DMS79 (cell line): ENCODE results near the gene REM2.

Experiments
- DNase-seq: peaks from one replicate; lab custom pipeline; 2025; lab: John Stamatoyannopoulos, UW

REM2 gene

DNA sequence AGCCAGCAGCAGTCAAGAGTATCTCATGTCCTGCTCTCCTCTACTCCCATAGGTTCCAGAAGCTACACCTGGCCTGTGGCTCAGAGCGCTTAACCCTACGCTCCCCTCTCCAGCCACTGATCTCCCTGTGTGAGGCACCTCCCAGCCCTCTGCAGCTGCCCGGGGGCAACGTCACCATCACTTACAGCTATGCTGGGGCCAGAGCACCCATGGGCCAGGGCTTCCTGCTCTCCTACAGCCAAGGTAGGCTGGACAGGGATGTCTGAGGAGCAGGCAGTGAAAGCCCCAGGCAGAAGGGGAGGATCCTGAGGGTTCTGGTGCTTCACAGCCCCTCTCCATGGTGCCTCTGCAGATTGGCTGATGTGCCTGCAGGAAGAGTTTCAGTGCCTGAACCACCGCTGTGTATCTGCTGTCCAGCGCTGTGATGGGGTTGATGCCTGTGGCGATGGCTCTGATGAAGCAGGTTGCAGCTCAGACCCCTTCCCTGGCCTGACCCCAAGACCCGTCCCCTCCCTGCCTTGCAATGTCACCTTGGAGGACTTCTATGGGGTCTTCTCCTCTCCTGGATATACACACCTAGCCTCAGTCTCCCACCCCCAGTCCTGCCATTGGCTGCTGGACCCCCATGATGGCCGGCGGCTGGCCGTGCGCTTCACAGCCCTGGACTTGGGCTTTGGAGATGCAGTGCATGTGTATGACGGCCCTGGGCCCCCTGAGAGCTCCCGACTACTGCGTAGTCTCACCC lies 7.8 kb upstream of the REM2 start:
- DNase-seq, result no peak

DNA sequence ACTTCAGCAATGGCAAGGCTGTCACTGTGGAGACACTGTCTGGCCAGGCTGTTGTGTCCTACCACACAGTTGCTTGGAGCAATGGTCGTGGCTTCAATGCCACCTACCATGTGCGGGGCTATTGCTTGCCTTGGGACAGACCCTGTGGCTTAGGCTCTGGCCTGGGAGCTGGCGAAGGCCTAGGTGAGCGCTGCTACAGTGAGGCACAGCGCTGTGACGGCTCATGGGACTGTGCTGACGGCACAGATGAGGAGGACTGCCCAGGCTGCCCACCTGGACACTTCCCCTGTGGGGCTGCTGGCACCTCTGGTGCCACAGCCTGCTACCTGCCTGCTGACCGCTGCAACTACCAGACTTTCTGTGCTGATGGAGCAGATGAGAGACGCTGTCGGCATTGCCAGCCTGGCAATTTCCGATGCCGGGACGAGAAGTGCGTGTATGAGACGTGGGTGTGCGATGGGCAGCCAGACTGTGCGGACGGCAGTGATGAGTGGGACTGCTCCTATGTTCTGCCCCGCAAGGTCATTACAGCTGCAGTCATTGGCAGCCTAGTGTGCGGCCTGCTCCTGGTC lies 7.2 kb upstream of the REM2 start:
- no peak for DNase-seq

DNA sequence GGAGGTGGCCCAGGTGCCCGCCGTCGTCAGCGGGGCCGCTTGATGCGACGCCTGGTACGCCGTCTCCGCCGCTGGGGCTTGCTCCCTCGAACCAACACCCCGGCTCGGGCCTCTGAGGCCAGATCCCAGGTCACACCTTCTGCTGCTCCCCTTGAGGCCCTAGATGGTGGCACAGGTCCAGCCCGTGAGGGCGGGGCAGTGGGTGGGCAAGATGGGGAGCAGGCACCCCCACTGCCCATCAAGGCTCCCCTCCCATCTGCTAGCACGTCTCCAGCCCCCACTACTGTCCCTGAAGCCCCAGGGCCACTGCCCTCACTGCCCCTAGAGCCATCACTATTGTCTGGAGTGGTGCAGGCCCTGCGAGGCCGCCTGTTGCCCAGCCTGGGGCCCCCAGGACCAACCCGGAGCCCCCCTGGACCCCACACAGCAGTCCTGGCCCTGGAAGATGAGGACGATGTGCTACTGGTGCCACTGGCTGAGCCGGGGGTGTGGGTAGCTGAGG lies 6.0 kb upstream of the REM2 start:
- DNase-seq, result no peak

DNA sequence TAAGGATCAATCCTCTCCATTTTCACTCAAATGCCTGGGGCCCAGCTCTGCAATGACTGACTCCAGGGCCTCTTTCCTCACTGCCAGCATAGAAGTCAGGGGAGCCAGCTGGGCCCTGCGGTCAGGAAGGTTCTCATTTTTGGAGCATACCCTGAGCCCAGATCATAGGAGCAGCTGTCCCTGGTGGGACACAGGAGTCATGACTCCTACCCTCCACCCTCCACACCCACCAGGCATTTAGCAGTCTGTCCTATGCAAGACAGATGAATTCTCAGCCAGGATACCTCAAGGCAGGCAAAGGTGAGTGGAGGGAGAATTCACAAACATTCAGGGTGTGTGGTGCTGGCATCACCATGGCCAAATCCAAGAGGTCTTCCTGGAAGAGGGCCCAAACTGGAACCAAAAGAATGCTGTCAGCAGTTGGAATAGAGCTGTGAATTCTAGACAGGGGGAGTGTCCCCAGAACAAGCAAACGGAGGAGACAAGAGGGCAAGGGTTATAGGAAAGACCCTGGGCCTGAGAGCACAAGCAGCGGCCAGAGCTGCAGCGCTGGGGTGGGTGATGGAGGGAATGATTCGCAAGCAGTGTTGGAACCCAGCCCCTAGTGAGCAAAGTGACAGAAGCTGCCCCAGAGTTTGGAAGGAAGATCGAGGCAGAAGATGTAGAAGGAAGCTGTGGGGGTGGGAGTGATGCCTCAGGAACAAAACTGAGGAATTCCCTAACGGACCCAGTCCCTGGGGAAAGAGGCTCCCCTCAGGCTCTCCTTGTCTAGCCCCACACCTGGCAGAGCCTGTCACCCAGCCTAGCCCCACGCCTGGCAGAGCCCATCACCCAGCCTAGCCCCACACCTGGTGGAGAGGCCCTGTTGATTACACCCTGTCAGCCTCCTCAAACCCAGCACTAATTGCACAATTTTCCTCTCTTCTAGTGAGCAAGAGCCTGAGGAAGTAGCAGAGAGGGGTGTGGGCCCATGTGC lies 4.5 kb upstream of the REM2 start:
- DNase-seq, result no peak

DNA sequence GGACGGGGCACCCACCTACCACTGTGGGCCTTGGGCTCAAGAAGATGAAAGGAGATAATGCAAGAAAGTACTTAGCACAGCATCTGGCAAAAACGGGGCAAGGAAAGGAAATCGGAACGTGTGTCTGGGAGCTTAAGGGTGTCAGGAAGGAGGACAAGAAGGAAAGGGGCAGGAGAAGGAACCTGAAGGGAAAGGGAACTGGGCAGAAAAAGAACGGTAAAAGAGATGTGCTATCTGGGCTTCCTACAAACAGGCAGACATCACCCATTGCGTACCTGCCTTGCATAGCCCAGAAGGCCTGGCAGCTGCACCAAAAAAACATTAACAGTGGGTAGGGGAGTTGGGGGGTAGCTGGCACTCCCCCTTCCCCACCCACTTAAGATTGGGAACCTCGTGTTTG lies 958 bp upstream of the REM2 start:
- DNase-seq, result no peak

GRCh38 chr14:22882529-22883172 lies 371 bp upstream of the REM2 start:
- peak; percentile 89 for DNase-seq

DNA sequence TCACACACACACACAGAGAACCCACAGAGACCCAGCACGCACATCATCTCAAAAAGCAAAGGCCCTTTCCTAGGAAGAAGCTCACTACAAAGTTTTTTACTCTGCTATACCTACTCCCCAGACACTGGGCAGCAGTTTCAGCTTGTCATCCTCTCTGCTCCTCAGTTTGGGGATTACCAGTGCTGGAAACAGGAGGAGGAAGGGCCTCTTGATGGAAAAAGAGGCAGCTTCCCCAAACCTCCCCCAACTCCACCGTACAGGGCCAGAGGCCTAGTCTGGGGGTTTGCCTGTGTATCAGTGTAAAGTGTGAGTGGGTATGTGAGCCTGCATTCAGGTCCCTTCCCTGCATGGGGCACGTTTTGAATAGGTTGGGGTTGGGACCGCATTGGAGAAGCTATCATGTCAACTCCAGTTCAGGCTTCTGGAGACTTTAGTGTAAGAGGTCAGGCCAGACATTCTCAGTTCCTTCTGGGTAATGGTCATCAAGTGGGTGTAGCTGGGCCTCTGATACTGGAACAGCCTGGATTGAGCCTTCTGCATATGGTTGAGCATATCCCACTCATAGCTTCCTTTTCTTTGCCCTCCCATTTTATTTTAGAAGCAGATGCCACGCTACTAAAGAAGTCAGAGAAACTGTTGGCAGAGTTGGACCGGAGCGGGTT lies 1.2 kb downstream of the REM2 start:
- DNase-seq, result no peak

DNA sequence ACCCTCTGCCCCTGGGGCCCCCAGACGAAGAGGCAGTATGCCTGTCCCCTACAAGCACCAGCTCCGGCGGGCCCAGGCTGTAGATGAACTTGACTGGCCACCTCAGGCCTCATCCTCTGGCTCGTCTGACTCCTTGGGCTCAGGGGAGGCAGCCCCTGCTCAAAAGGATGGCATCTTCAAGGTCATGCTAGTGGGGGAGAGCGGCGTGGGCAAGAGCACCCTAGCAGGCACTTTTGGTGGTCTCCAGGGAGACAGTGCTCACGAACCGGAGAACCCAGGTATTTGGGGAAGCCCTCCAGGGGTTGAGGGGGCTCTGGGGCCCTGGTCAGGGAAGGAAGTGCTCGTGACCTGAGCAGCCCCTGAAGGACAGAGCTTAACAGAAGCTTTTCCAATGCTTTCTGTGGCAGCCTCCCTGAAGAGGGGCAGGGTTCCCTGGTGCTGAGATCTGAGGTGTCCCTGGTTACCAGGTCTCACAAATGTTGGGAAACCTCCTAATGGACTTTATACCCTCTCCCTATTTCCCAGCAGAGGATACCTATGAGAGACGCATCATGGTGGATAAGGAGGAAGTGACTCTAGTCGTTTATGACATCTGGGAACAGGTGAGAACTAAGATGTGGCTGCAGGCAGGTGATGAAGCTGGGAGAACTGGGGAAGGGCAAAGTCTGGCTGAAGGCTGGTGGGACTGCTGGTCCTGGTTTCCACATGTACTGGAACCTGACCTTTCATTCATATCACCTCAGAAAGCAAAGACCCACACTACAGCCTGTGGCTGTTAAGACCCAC lies 1.9 kb downstream of the REM2 start:
- no peak for DNase-seq

- DNase-seq, result no peak
These were observed 3.0 kb downstream of the REM2 start for GRCh38 chr14:22885975-22886374.

DNA sequence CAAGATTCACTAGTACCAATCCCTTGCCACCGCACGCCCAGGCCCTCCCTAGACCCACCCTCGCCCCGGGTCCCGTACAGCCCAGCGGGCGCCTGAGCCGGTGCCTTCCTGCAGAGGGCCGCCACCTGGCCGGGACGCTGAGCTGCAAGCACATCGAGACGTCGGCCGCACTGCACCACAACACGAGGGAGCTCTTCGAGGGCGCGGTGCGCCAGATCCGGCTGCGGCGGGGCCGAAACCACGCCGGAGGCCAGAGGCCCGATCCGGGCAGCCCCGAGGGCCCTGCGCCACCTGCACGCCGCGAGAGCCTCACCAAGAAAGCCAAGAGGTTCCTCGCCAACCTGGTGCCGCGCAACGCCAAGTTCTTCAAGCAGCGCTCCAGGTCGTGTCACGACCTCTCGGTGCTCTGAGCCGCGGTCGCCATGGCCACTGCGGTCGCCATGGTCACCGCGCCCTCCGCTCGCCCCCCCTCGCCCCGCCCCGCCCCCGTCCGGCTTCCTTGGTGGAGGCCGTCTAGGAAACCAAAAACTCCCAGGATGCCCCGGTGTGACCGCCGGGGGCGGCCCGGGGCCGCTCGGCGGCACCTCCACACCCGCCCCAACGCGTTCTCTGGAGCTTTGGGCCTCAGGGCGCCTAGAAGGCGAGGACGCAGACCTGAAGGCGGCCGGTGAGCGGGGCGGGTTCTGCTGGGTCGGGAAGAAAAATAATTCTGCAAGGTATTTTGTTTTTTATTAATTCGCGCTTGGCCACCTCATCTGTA lies 3.7 kb downstream of the REM2 start:
- peak; percentile 92 for DNase-seq

GRCh38 chr14:22887260-22887989 lies 4.4 kb downstream of the REM2 start:
- peak; percentile 99 for DNase-seq

- no peak for DNase-seq
These were observed 5.0 kb downstream of the REM2 start for GRCh38 chr14:22887990-22888378.

GRCh38 chr14:22888662-22889061 lies 5.6 kb downstream of the REM2 start:
- DNase-seq, result no peak

DNA sequence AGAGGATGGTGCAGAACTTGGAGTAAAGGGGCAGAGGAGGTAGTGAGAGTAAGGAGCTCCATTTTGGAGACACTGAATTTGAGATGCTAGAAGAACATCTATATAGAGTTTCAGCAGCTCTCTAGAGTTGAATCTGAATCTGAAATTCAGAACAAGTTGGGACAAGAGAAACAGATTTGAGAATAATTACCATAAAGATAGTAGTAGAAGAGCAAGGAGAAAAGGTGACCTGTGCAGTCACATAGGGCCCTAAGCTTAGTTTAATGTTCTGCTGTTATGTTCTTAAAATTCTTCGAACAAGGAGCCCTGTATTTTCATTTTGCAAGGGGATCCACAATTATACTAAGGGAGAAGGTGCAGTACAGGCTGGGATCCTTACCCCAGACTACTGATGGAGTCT lies 7.4 kb downstream of the REM2 start:
- no peak for DNase-seq

DNA sequence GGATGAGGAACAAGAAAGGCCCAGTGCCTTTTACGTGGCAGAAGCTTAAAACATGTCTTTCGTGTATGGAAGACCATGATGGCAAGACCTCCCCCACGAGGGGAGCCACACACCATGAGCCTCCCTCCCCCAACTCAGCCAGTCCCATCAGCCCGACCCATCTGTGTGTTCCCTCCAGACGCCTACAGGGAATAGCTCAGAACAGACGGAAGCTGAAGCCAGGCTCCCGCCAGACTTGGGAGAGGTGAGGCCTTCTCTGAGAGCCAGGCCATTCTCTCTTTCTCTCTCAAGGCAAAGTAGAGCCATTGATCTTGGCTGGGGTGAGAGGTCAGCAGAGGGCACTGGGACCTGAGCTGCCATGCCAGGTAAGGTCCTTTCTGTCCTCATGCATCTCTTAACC lies 9.5 kb downstream of the REM2 start:
- no peak for DNase-seq

DNA sequence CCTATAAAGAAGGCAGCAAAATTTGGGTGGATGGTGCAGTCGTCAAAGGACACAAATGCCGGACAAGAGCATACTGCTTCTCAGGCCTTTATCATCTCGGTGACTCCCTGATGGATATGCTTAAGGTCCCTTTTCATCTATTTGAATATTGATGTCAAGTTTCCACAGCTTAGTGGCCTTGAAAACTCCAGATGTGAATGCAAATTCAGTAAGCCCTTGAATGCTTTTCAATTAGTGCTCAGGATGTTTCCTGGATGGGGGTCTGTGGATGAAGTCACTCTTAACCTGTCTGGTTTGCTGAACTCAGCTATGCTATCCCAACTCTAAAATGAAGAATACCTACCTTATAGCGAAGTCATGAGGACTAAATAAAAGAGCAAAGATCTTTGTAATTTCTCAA lies 10.7 kb downstream of the REM2 start:
- no peak for DNase-seq

DNA sequence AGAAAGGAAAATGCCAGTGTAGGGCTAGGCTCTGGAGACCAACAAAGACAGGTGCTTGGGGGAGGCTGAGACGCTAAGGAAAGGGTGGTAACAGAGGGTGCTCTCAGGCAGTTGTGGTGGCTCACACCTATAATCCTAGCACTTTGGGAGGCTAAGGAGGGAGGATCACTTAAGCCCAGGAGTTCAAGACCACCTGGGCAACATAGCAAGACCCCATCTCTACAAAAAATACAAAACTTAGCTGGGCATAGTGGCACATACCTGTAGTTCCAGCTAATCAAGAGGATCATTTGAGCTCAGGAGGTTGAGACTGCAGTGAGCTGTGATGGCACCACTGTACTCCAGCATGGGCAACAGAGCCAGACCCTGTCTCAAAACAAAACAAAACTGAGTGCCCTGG lies 12.4 kb downstream of the REM2 start:
- no peak for DNase-seq

DNA sequence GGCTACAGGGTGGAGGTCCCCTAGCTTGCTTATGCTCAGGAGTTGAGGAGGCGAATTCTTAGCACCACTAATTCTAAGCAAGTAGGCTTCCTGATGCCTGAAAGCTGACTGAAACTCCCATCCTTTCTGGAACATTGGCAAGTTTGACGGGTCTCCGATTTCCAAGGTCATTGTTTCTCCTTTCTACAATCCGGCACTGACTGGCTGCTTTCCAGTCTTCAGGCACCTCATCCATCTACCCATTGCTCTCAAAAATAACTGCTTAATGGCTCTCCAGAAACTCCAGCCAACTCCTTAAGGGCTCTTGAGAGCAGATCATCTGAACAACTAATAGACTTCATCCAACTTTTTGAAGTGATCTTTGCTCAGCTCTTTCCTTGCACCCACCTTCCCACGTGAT lies 13.3 kb downstream of the REM2 start:
- DNase-seq, result peak; percentile 98

GRCh38 chr14:22896760-22897159 lies 13.7 kb downstream of the REM2 start:
- DNase-seq, result no peak
